NCI-H2171 treated with DMSO at 0.1 percent for 48 hours (cell line): ENCODE results near the gene B3GNT7.
"Not testable (repeated sequence)": the region's sequence is repeated elsewhere in the genome, so short reads cannot be mapped to it uniquely, and the experiment has no call there.

Source experiments
- DNase-seq: peaks from one replicate; lab custom pipeline; 2025; lab: John Stamatoyannopoulos, UW

Gene B3GNT7

GRCh38 chr2:231395188-231396057, at the start of gene B3GNT7:
TSS of gene B3GNT7 (plus strand) at chr2:231395710. CDS start at chr2:231395804, 94 bp downstream.
- DNase-seq = no peak

- DNase-seq = peak; percentile 39
These were observed 48.4 kb upstream of the B3GNT7 start for GRCh38 chr2:231347081-231347480.

GRCh38 chr2:231347638-231348037, 47.9 kb upstream of the B3GNT7 start:
- no peak for DNase-seq

GRCh38 chr2:231348173-231348572, 47.3 kb upstream of the B3GNT7 start:
- DNase-seq = no peak

- no peak for DNase-seq
These were observed 46.7 kb upstream of the B3GNT7 start for GRCh38 chr2:231348704-231349373.

- DNase-seq = not testable (repeated sequence)
These were observed 46.2 kb upstream of the B3GNT7 start for GRCh38 chr2:231349374-231349735.

- DNase-seq = no peak
These were observed 43.9 kb upstream of the B3GNT7 start for GRCh38 chr2:231351648-231352047.

GRCh38 chr2:231353469-231353868, 42.0 kb upstream of the B3GNT7 start:
- DNase-seq = no peak

- DNase-seq = no peak
These were observed 39.7 kb upstream of the B3GNT7 start for GRCh38 chr2:231355508-231356465.

GRCh38 chr2:231356466-231356844, 39.1 kb upstream of the B3GNT7 start:
- no peak for DNase-seq

- no peak for DNase-seq
These were observed 38.5 kb upstream of the B3GNT7 start for GRCh38 chr2:231357048-231357447.

- DNase-seq = no peak
These were observed 37.6 kb upstream of the B3GNT7 start for GRCh38 chr2:231357931-231358330.

- no peak for DNase-seq
These were observed 36.1 kb upstream of the B3GNT7 start for GRCh38 chr2:231359441-231359840.

GRCh38 chr2:231359948-231360347, 35.6 kb upstream of the B3GNT7 start:
- peak; percentile 86 for DNase-seq

GRCh38 chr2:231360401-231360800, 35.1 kb upstream of the B3GNT7 start:
- DNase-seq = peak; percentile 70

- no peak for DNase-seq
These were observed 34.6 kb upstream of the B3GNT7 start for GRCh38 chr2:231360881-231361371.

GRCh38 chr2:231361701-231362554, 33.6 kb upstream of the B3GNT7 start:
- DNase-seq = no peak

GRCh38 chr2:231362555-231363184, 32.8 kb upstream of the B3GNT7 start:
- DNase-seq = no peak

GRCh38 chr2:231364061-231364460, 31.4 kb upstream of the B3GNT7 start:
- no peak for DNase-seq

- peak; percentile 66 for DNase-seq
These were observed 30.3 kb upstream of the B3GNT7 start for GRCh38 chr2:231364961-231365810.
